Neural progenitor cell (in vitro differentiated cells): ENCODE data around the gene HERC3. TPM values are rescaled to one million over a fixed set of nuclear protein-coding genes. Genes with fewer than 3 reads are reported as not detected.
A peak's percentile ranks its signal among the peaks of the same experiment; 100 is the strongest.

ENCODE experiments used
- DNase-seq: peaks from one replicate; pipeline ENCODE4 v3.0.0-alpha.2; 2016; ENCODE audit warnings: low spot score
- H2AFZ ChIP-seq: fragments of 200-600 bp; sonication (generic); replicated peaks from 2 replicates; pipeline ENCODE4 v1.6.1; 2016; ENCODE audit warnings: antibody characterized with exemption
- H3F3A ChIP-seq: fragments of 200-600 bp; sonication (generic); 2 replicates; pipeline ENCODE4 v1.6.1; 2016; ENCODE audit warnings: antibody characterized with exemption, low read depth
- H3K27ac ChIP-seq: fragments of 200-600 bp; sonication (generic); 2 replicates; pipeline ENCODE4 v1.5.1; 2016; ENCODE audit warnings: mild to moderate bottlenecking
- H3K27me3 ChIP-seq: fragments of 200-600 bp; sonication (generic); 2 replicates; pipeline ENCODE4 v1.6.1; 2016; ENCODE audit warnings: mild to moderate bottlenecking, moderate library complexity
- H3K36me3 ChIP-seq: fragments of 200-600 bp; sonication (generic); 2 replicates; pipeline ENCODE4 v1.5.1; 2016
- H3K4me1 ChIP-seq: fragments of 200-600 bp; sonication (generic); 2 replicates; pipeline ENCODE4 v1.6.1; 2016; ENCODE audit warnings: mixed run types
- H3K4me2 ChIP-seq: fragments of 200-600 bp; sonication (generic); 2 replicates; pipeline ENCODE4 v1.6.1; 2016
- H3K4me3 ChIP-seq: fragments of 200-600 bp; sonication (generic); 2 replicates; pipeline ENCODE4 v1.5.1; 2016
- H3K79me2 ChIP-seq: fragments of 200-600 bp; sonication (generic); 2 replicates; pipeline ENCODE4 v1.6.1; 2016; ENCODE audit warnings: low read depth
- H3K9ac ChIP-seq: fragments of 200-600 bp; sonication (generic); 2 replicates; pipeline ENCODE4 v1.6.1; 2016
- H3K9me3 ChIP-seq: fragments of 200-600 bp; sonication (generic); 2 replicates; pipeline ENCODE4 v1.5.1; 2016; ENCODE audit warnings: low read depth
- H4K20me1 ChIP-seq: fragments of 200-600 bp; sonication (generic); 2 replicates; pipeline ENCODE4 v1.6.1; 2016; ENCODE audit warnings: low read depth
- H3K27ac Mint-ChIP-seq: 3 replicates; pipeline ENCODE4 v1.8.0; 2021; ENCODE audit warnings: mixed read lengths
- H3K27me3 Mint-ChIP-seq: 2 replicates; pipeline ENCODE4 v1.8.0; 2022; ENCODE audit warnings: low read depth, mild to moderate bottlenecking, inconsistent platforms, moderate library complexity, mixed read lengths; ENCODE audit not compliant: insufficient read depth
- H3K36me3 Mint-ChIP-seq: 3 replicates; pipeline ENCODE4 v1.8.0; 2021; ENCODE audit warnings: mixed read lengths
- H3K4me1 Mint-ChIP-seq: 3 replicates; pipeline ENCODE4 v1.8.0; 2021; ENCODE audit warnings: mixed read lengths
- H3K4me3 Mint-ChIP-seq: 3 replicates; pipeline ENCODE4 v1.8.0; 2021; ENCODE audit warnings: mild to moderate bottlenecking, moderate library complexity, mixed read lengths
- H3K9me3 Mint-ChIP-seq: 3 replicates; pipeline ENCODE4 v1.8.0; 2020; ENCODE audit warnings: mixed read lengths
- EZH2 ChIP-seq: fragments of 200-600 bp; sonication (generic); IDR thresholded peaks from 2 replicates; pipeline ENCODE4 v1.6.1; 2017; ENCODE audit warnings: antibody characterized with exemption, mild to moderate bottlenecking, moderate library complexity
- EZH2phosphoT487 ChIP-seq: fragments of 200-600 bp; sonication (generic); IDR thresholded peaks from 2 replicates; pipeline ENCODE4 v1.6.1; 2017; ENCODE audit warnings: antibody characterized with exemption
- total RNA-seq: library from RNA; depleted of rRNA; stranded (reverse); fragments of >200 nt; gene quantifications from 2 replicates; pipeline ENCODE4 v1.2.3, GENCODE V29; 2015; ENCODE audit warnings: low replicate concordance
- TF ChIP-seq, protein P1 (sequence below): fragments of 200-600 bp; sonication (generic); IDR thresholded peaks from 2 replicates; pipeline ENCODE4 v1.5.1; 2017; ENCODE audit warnings: antibody characterized with exemption, mild to moderate bottlenecking

The HERC3 gene
- total RNA-seq, 1 donor from 2014 or later: 4.1 TPM

DNA sequence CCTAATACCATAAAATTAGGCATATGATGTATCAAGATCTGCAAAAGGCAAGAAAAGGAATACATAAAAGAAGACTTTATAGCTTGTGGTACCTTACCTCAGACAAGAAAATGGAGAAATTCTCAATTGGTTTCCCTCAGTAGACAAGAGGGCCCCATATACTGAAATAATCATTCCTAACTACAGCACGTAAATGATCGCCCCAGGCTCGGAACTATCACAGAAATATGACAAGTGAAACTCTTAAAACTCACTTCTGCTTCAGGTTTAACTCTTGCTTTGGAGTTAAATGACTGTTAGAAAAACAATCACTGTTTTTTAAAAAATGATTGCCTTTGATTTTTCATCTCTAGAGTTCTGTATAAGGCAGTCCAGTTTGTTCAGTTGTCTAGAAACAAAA is 144.0 kb downstream of the HERC3 start:
- no peaks in the 10 kb centered on the region for H3K9me3 ChIP-seq
- H3K27ac ChIP-seq: no peak overlapping the region
- Mint-ChIP-seq H3K27me3 (no peaks in the 10 kb centered on the region), H3K4me3 (no peak overlapping the region), H3K27ac (no peak overlapping the region), H3K36me3 (peaks cover 11% of the 10 kb centered on the region), H3K9me3 (no peaks in the 10 kb centered on the region), H3K4me1 (peaks cover 11% of the 10 kb centered on the region)
- H3K4me3 ChIP-seq: no peak overlapping the region
- no peak for DNase-seq
- no peak overlapping the region for H3K4me2 ChIP-seq
- no peaks in the 10 kb centered on the region for H3K79me2 ChIP-seq
- H4K20me1 ChIP-seq: peaks cover 11% of the 10 kb centered on the region
- H3K4me1 ChIP-seq: peaks cover 16% of the 10 kb centered on the region
- H3F3A ChIP-seq: peaks cover 14% of the 10 kb centered on the region
- no peak overlapping the region for H2AFZ ChIP-seq
- no peaks in the 10 kb centered on the region for H3K27me3 ChIP-seq
- no peaks in the 10 kb centered on the region for H3K36me3 ChIP-seq
- H3K9ac ChIP-seq: no peak overlapping the region
- no peak for TF ChIP-seq EZH2
- TF ChIP-seq, protein P1, sequence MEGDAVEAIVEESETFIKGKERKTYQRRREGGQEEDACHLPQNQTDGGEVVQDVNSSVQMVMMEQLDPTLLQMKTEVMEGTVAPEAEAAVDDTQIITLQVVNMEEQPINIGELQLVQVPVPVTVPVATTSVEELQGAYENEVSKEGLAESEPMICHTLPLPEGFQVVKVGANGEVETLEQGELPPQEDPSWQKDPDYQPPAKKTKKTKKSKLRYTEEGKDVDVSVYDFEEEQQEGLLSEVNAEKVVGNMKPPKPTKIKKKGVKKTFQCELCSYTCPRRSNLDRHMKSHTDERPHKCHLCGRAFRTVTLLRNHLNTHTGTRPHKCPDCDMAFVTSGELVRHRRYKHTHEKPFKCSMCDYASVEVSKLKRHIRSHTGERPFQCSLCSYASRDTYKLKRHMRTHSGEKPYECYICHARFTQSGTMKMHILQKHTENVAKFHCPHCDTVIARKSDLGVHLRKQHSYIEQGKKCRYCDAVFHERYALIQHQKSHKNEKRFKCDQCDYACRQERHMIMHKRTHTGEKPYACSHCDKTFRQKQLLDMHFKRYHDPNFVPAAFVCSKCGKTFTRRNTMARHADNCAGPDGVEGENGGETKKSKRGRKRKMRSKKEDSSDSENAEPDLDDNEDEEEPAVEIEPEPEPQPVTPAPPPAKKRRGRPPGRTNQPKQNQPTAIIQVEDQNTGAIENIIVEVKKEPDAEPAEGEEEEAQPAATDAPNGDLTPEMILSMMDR: no peak
- TF ChIP-seq EZH2phosphoT487: no peak

DNA sequence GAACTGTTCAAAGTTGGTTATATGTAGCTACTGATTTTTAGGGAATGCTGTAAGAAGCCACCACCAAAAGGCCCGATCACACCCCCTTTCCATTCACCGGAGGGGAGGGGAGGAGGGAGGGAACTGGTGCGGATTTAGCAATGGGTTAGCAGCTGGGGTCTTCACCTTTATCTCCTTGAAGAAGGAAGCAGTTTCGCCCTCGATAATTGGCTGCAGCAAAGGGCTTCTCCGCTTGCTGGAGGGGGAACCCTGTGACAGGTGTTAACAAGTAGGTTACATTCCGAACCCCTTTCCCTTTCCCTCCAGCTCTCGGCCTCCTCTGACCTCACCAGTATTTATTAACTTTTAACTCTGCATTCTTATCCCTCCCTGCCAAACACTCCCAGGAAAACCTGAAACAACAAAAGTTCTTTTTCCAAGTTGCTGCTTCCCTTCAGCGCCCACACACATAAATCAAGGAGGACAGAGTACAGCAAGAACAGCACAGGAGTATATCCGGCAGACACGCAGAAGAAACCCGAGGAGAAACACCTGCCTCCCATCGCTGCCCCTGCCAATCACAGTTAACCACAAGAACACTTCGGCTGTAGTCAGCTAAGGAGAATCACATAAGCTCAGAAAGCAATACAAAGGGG is 145.1 kb downstream of the HERC3 start:
- no peak overlapping the region for H3K27ac Mint-ChIP-seq
- H2AFZ ChIP-seq: no peak overlapping the region
- H3K9ac ChIP-seq: no peak overlapping the region
- H3K9me3 ChIP-seq: no peaks in the 10 kb centered on the region
- H3K4me1 Mint-ChIP-seq: peaks cover 11% of the 10 kb centered on the region
- H3K4me3 ChIP-seq: no peak overlapping the region
- peak; percentile 54 for DNase-seq
- no peaks in the 10 kb centered on the region for H3K9me3 Mint-ChIP-seq
- peaks cover 10% of the 10 kb centered on the region for H3K36me3 Mint-ChIP-seq
- peaks cover 16% of the 10 kb centered on the region for H3K4me1 ChIP-seq
- no peak overlapping the region for H3K4me3 Mint-ChIP-seq
- TF ChIP-seq EZH2phosphoT487 (no peak), EZH2 (no peak)
- TF ChIP-seq, protein P1: no peak
- peaks cover 14% of the 10 kb centered on the region for H3F3A ChIP-seq
- H3K27ac ChIP-seq: peak overlapping the region; percentile 58
- H4K20me1 ChIP-seq: peaks cover 11% of the 10 kb centered on the region
- no peaks in the 10 kb centered on the region for H3K79me2 ChIP-seq
- no peaks in the 10 kb centered on the region for H3K27me3 ChIP-seq
- H3K27me3 Mint-ChIP-seq: no peaks in the 10 kb centered on the region
- H3K4me2 ChIP-seq: peak overlapping the region; percentile 53
- H3K36me3 ChIP-seq: no peaks in the 10 kb centered on the region

DNA sequence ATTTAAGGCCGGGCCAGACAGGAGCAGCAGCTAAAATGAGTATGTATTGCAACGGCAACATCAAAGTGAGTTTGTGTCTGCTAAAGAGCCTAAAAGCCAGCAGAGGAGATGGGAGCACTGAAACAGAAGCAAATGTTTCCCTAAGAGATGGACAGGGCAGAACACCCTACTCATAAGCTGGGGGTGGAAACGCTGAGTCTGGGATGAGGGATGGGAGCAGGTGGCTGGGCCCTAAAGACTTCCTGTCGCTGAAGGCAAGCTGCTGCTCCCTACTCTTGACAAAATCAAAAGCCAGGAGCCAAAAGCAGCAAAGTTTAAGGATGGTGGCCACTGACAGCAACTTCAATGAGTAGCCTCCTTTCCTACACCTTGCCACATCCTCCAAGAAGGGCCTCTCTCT is 145.9 kb downstream of the HERC3 start:
- H3K4me2 ChIP-seq: peak overlapping the region; percentile 53
- Mint-ChIP-seq H3K27me3 (no peaks in the 10 kb centered on the region), H3K4me1 (peaks cover 11% of the 10 kb centered on the region), H3K9me3 (no peaks in the 10 kb centered on the region), H3K27ac (no peak overlapping the region), H3K36me3 (peaks cover 10% of the 10 kb centered on the region), H3K4me3 (no peak overlapping the region)
- DNase-seq: no peak
- no peaks in the 10 kb centered on the region for H3K9me3 ChIP-seq
- no peaks in the 10 kb centered on the region for H3K27me3 ChIP-seq
- no peak for TF ChIP-seq EZH2phosphoT487
- TF ChIP-seq EZH2: no peak
- TF ChIP-seq, protein P1: no peak
- H3K4me1 ChIP-seq: peaks cover 16% of the 10 kb centered on the region
- H3K4me3 ChIP-seq: no peak overlapping the region
- no peaks in the 10 kb centered on the region for H3K79me2 ChIP-seq
- H3K9ac ChIP-seq: no peak overlapping the region
- H2AFZ ChIP-seq: no peak overlapping the region
- peaks cover 14% of the 10 kb centered on the region for H3F3A ChIP-seq
- H4K20me1 ChIP-seq: peaks cover 11% of the 10 kb centered on the region
- H3K27ac ChIP-seq: peak overlapping the region; percentile 58
- no peaks in the 10 kb centered on the region for H3K36me3 ChIP-seq
